ENCODE data around the gene UCKL1.

GRCh38 chr20:63966172-63966943 lies 10.1 kb upstream of the UCKL1 start:
- no peak for TF ChIP-seq CTCF (IDR thresholded peaks at IDR 0.05)
- no peak for TF ChIP-seq POLR2AphosphoS5 (IDR thresholded peaks at IDR 0.05)

Data from prostate gland (tissue), 2 donors.